H1 (cell line): ENCODE results near the gene FBXO41. TPM values are rescaled to one million over a fixed set of nuclear protein-coding genes. Genes with fewer than 3 reads are reported as not detected.

Experiments used
- CTCF ChIA-PET: fragments of 300-600 bp; sonication (Branson Sonifier 250); formaldehyde crosslinking; loops from one replicate; lab custom pipeline; 2021; ENCODE audit not compliant: partially characterized antibody; lab: Charles Lee
- POLR2A ChIA-PET: fragments of 300-600 bp; sonication (Branson Sonifier 250); formaldehyde crosslinking; loops from one replicate; lab custom pipeline; 2021; ENCODE audit warnings: inconsistent platforms; ENCODE audit not compliant: partially characterized antibody; lab: Charles Lee
- DNase-seq, 2 experiments: peaks; one replicate each; pipeline versions ENCODE4 v3.0.0 to v3.0.0-alpha.2; 2010 to 2022; ENCODE audit warnings: low spot score in 2 of 2, low read depth in 1 of 2, mixed read lengths in 1 of 2
- FAIRE-seq: peaks from 2 replicates; lab custom pipeline; 2011; peaks lifted over from hg19 to GRCh38; lab: Jason Lieb, UNC
- H2AFZ ChIP-seq: 2 replicates; pipeline ENCODE4 v1.8.1; 2012; ENCODE audit warnings: low read length, inconsistent platforms
- H2AK5ac ChIP-seq: 2 replicates; pipeline ENCODE4 v1.6.1; 2013; ENCODE audit warnings: low read depth, low read length
- H2BK120ac ChIP-seq: replicated peaks from 2 replicates; pipeline ENCODE3; 2013; ENCODE audit warnings: low read depth, low read length, inconsistent platforms
- H2BK12ac ChIP-seq: 2 replicates; pipeline ENCODE4 v1.6.1; 2013; ENCODE audit warnings: low read depth, low read length
- H2BK15ac ChIP-seq: 2 replicates; pipeline ENCODE4 v1.6.1; 2013; ENCODE audit warnings: low read length
- H2BK20ac ChIP-seq: 2 replicates; pipeline ENCODE4 v1.6.1; 2013; ENCODE audit warnings: low read length
- H2BK5ac ChIP-seq: 2 replicates; pipeline ENCODE4 v1.6.1; 2013; ENCODE audit warnings: low read depth, low read length
- H3K14ac ChIP-seq: 2 replicates; pipeline ENCODE4 v1.6.1; 2013; ENCODE audit warnings: inconsistent platforms; ENCODE audit not compliant: insufficient read length
- H3K18ac ChIP-seq: 2 replicates; pipeline ENCODE4 v1.6.1; 2013; ENCODE audit warnings: low read length; ENCODE audit errors: extremely low read depth
- H3K23ac ChIP-seq: 2 replicates; pipeline ENCODE4 v1.6.1; 2013; ENCODE audit warnings: inconsistent platforms; ENCODE audit not compliant: insufficient read length
- H3K23me2 ChIP-seq: 2 replicates; pipeline ENCODE4 v1.6.1; 2013; ENCODE audit warnings: low read depth, low read length
- H3K27ac ChIP-seq: 2 replicates; pipeline ENCODE4 v1.6.1; 2011; ENCODE audit warnings: low read depth, low read length, inconsistent platforms
- H3K27me3 ChIP-seq, 4 experiments: replicated peaks in 1 of 4; 1 replicate in 1 of 4; 2 replicates in 3 of 4; pipeline versions ENCODE4 v1.6.1 to v1.8.1; 2011 to 2013; ENCODE audit warnings: low read length in 3 of 4, mild to moderate bottlenecking in 3 of 4, inconsistent platforms in 2 of 4, mixed read lengths in 2 of 4, moderate library complexity in 1 of 4; ENCODE audit not compliant: control insufficient read depth in 3 of 4, insufficient read depth in 3 of 4; ENCODE audit errors: extremely low read depth in 1 of 4
- H3K36me3 ChIP-seq, 4 experiments: 2 replicates each; pipeline versions ENCODE4 v1.6.1 to v1.8.1; 2011 to 2013; ENCODE audit warnings: mild to moderate bottlenecking in 4 of 4, low read length in 3 of 4, moderate library complexity in 2 of 4, control low read depth in 1 of 4, inconsistent platforms in 1 of 4; ENCODE audit not compliant: insufficient read depth in 4 of 4, control insufficient read depth in 2 of 4
- H3K4ac ChIP-seq: replicated peaks from 2 replicates; pipeline ENCODE3; 2013; ENCODE audit warnings: low read length, low read depth, mixed read lengths, inconsistent platforms; ENCODE audit not compliant: insufficient read length
- H3K4me1 ChIP-seq, 4 experiments: replicated peaks in 1 of 4; 1 replicate in 1 of 4; 2 replicates in 3 of 4; pipeline versions ENCODE4 v1.6.1 to v1.8.1; 2011 to 2013; ENCODE audit warnings: low read length in 3 of 4, inconsistent platforms in 2 of 4, mixed read lengths in 1 of 4; ENCODE audit not compliant: insufficient read depth in 4 of 4, control insufficient read depth in 3 of 4
- H3K4me2 ChIP-seq, 2 experiments: 2 replicates each; pipeline versions ENCODE4 v1.6.1 to v1.8.1; 2011 to 2013; ENCODE audit warnings: low read depth in 2 of 2, low read length in 2 of 2, control low read depth in 1 of 2, inconsistent platforms in 1 of 2, mild to moderate bottlenecking in 1 of 2; ENCODE audit not compliant: insufficient read depth in 1 of 2
- H3K4me3 ChIP-seq, 4 experiments: fragments of 200-600, 300-600 bp in 1 of 4; sonication (generic), shearing (Covaris generic), sonication (Bioruptor Twin) in 1 of 4; 2 replicates each; pipeline versions ENCODE4 v1.5.1 to v1.8.1; 2011 to 2016; ENCODE audit warnings: low read length in 4 of 4, low read depth in 3 of 4, control low read depth in 2 of 4, inconsistent platforms in 2 of 4, mild to moderate bottlenecking in 2 of 4, mixed read lengths in 1 of 4, moderate library complexity in 1 of 4; ENCODE audit not compliant: insufficient read depth in 2 of 4; ENCODE audit errors: extremely low read depth in 1 of 4
- H3K56ac ChIP-seq: replicated peaks from 2 replicates; pipeline ENCODE3; 2013; ENCODE audit warnings: low read depth, mild to moderate bottlenecking, mixed read lengths, low read length, inconsistent platforms; ENCODE audit not compliant: insufficient read length
- H3K79me1 ChIP-seq: 2 replicates; pipeline ENCODE4 v1.6.1; 2013; ENCODE audit warnings: low read depth, low read length, control low read depth
- H3K79me2 ChIP-seq, 2 experiments: 2 replicates each; pipeline versions ENCODE4 v1.6.1 to v1.8.1; 2012 to 2013; ENCODE audit warnings: low read length in 2 of 2, mild to moderate bottlenecking in 2 of 2, inconsistent platforms in 1 of 2; ENCODE audit not compliant: insufficient read depth in 2 of 2, control insufficient read depth in 1 of 2
- H3K9ac ChIP-seq, 4 experiments: replicated peaks in 1 of 4; 1 replicate in 1 of 4; 2 replicates in 3 of 4; pipeline versions ENCODE4 v1.6.1 to v1.8.1; 2011 to 2013; ENCODE audit warnings: low read depth in 3 of 4, low read length in 3 of 4, control low read depth in 2 of 4, mild to moderate bottlenecking in 2 of 4, moderate library complexity in 2 of 4, inconsistent platforms in 1 of 4; ENCODE audit errors: extremely low read depth in 1 of 4
- H3K9me3 ChIP-seq, 2 experiments: 2 replicates each; pipeline versions ENCODE4 v1.6.1 to v1.8.1; 2012 to 2013; ENCODE audit warnings: mild to moderate bottlenecking in 2 of 2, moderate library complexity in 2 of 2, control low read depth in 1 of 2, inconsistent platforms in 1 of 2, low read depth in 1 of 2, low read length in 1 of 2, mixed read lengths in 1 of 2; ENCODE audit not compliant: insufficient read depth in 2 of 2
- H4K20me1 ChIP-seq, 2 experiments: replicated peaks in 1 of 2; 2 replicates each; pipeline versions ENCODE3 to v1.8.1; 2011 to 2013; ENCODE audit warnings: inconsistent platforms in 2 of 2, low read length in 2 of 2, mild to moderate bottlenecking in 1 of 2; ENCODE audit not compliant: insufficient read depth in 2 of 2, control insufficient read depth in 1 of 2
- H4K5ac ChIP-seq: 2 replicates; pipeline ENCODE4 v1.6.1; 2013; ENCODE audit warnings: low read length, low read depth, mixed read lengths, inconsistent platforms; ENCODE audit not compliant: insufficient read length
- H4K8ac ChIP-seq: 2 replicates; pipeline ENCODE4 v1.8.0; 2013; ENCODE audit warnings: mild to moderate bottlenecking, moderate library complexity, low read length, inconsistent platforms; ENCODE audit not compliant: insufficient read depth; ENCODE audit errors: extremely low read depth
- H4K91ac ChIP-seq: replicated peaks from 2 replicates; pipeline ENCODE3; 2013; ENCODE audit warnings: low read length, mixed read lengths, inconsistent platforms; ENCODE audit not compliant: insufficient read length
- BRCA1 ChIP-seq: IDR thresholded peaks from 2 replicates; pipeline ENCODE4 v1.6.1; 2012; ENCODE audit warnings: low read depth, low read length, improper control_type of control experiment
- E2F6 ChIP-seq: IDR thresholded peaks from 2 replicates; pipeline ENCODE4 v1.6.1; 2012; ENCODE audit warnings: inconsistent platforms
- GABPA ChIP-seq: IDR thresholded peaks from 2 replicates; pipeline ENCODE4 v1.6.1; 2011; ENCODE audit warnings: mild to moderate bottlenecking, low read length, moderate library complexity, borderline replicate concordance; ENCODE audit not compliant: insufficient read depth
- GTF2F1 ChIP-seq: IDR thresholded peaks from 2 replicates; pipeline ENCODE4 v1.6.1; 2012; ENCODE audit warnings: low read depth, low read length, improper control_type of control experiment, borderline replicate concordance
- JUN ChIP-seq: IDR thresholded peaks from 2 replicates; pipeline ENCODE4 v1.6.1; 2011; ENCODE audit warnings: low read depth, mild to moderate bottlenecking, improper control_type of control experiment, low read length
- KDM1A ChIP-seq: fragments of 200-600, 300-600 bp; sonication (generic); IDR thresholded peaks from 2 replicates; pipeline ENCODE4 v1.7.1; 2016; ENCODE audit warnings: mild to moderate bottlenecking, low read length, borderline replicate concordance
- MAFK ChIP-seq: IDR thresholded peaks from 2 replicates; pipeline ENCODE4 v1.6.1; 2012; ENCODE audit warnings: low read depth, mild to moderate bottlenecking, improper control_type of control experiment, low read length
- PHF8 ChIP-seq: fragments of 200-600 bp; sonication (generic); conservative IDR thresholded peaks from 2 replicates; pipeline ENCODE4 v1.7.1; 2012; ENCODE audit warnings: low read depth, mild to moderate bottlenecking, inconsistent platforms, low read length, moderate library complexity
- RBBP5 ChIP-seq: IDR thresholded peaks from 2 replicates; pipeline ENCODE4 v1.7.1; 2012; ENCODE audit warnings: low read depth, mild to moderate bottlenecking, inconsistent platforms, low read length, moderate library complexity, borderline replicate concordance
- RXRA ChIP-seq: IDR thresholded peaks from 2 replicates; pipeline ENCODE4 v1.6.1; 2011; ENCODE audit warnings: low read depth, mild to moderate bottlenecking, low read length, moderate library complexity; ENCODE audit not compliant: insufficient read depth
- ZNF274 ChIP-seq: IDR thresholded peaks from 2 replicates; pipeline ENCODE4 v1.7.0; 2012; ENCODE audit warnings: low read length, borderline replicate concordance; ENCODE audit errors: extremely low read depth
- WGBS, 2 experiments: shearing (Covaris generic) in 1 of 2; methylation state at CpG; one replicate each; pipeline versions ENCODE4 v1.1.6 to v1.1.7; 2013 to 2015; ENCODE audit warnings: low lambda C conversion rate in 2 of 2, mixed read lengths in 2 of 2, inconsistent platforms in 1 of 2, low coverage in 1 of 2, missing lambda C conversion rate in 1 of 2; ENCODE audit not compliant: insufficient replicate concordance in 2 of 2, insufficient coverage in 1 of 2, insufficient read length in 1 of 2; ENCODE audit errors: extremely low coverage in 1 of 2, missing lambda C conversion rate in 1 of 2; 5-methylcytosine and 5-hydroxymethylcytosine counted together
- polyA plus RNA-seq, 7 experiments: library from polyadenylated mRNA; depleted of rRNA in 3 of 7; stranded (reverse) in 5 of 7; unstranded in 2 of 7; fragments of >200 nt in 5 of 7; fragments of 200-250 nt in 2 of 7; gene quantifications; 1 replicate in 5 of 7; 2 replicates in 1 of 7; 4 replicates in 1 of 7; pipeline versions ENCODE4 v1.2.1 to v1.2.3, GENCODE V29; 2011 to 2013; ENCODE audit warnings: missing spikeins in 2 of 7, mixed read lengths in 2 of 7
- total RNA-seq: library from RNA; stranded (reverse); fragmentation: NEBNext Ultra II Directional; extraction: Animal tissue kit (Norgen Biotek cat#: 25700); gene quantifications from 2 replicates; pipeline ENCODE4 v1.2.1, GENCODE V29; 2021
- TF ChIP-seq, protein P1 (sequence below): IDR thresholded peaks from 2 replicates; pipeline ENCODE4 v1.6.1; 2011; ENCODE audit warnings: low read depth, mild to moderate bottlenecking, low read length; ENCODE audit not compliant: insufficient read depth

Gene FBXO41
- total and polyA plus RNA-seq, 2 of the 8 experiments (the other 6 are each of a cell fraction or from before 2014, with no cell fraction given): 11.2 to 14.3 TPM

- POLR2A ChIA-PET: interaction anchor here (0.9 to 11.5 kb wide), 4 partner anchors 8 to 62 kb away, joined by 3 to 113 read pairs (median 9); partner anchors contain the start of genes CCT7 and PRADC1
- no peak overlapping the region for H4K91ac ChIP-seq
- H2BK20ac ChIP-seq: no peak overlapping the region
- no peak overlapping the region for H3K4ac ChIP-seq
- no peak overlapping the region for H2BK5ac ChIP-seq
- H2BK12ac ChIP-seq: no peak overlapping the region
- peak overlapping the region; percentile 81 to 91 (median 86); a peak in 7 of 8 replicates for H3K4me3 ChIP-seq
- H3K56ac ChIP-seq: no peak overlapping the region
- peaks cover 3 to 4% of the 10 kb centered on the region in 2 experiments for H4K20me1 ChIP-seq
- H3K4me2 ChIP-seq: peak overlapping the region; percentile 73 to 78; a peak in 3 of 4 replicates
- H3K27me3 ChIP-seq: peaks cover 0 to 3% (median 0%) of the 10 kb centered on the region in 4 experiments; a peak in 1 of 7 replicates
- no peak overlapping the region for H3K14ac ChIP-seq
- H3K9me3 ChIP-seq: no peaks in the 10 kb centered on the region
- DNase-seq (no peak), FAIRE-seq (no peak)
- H3K18ac ChIP-seq: no peak overlapping the region
- H4K8ac ChIP-seq: no peak overlapping the region
- H3K9ac ChIP-seq: no peak overlapping the region
- H3K23me2 ChIP-seq: peaks cover 3% of the 10 kb centered on the region; the same call in 1 of the 2 replicates
- no peak overlapping the region for H2BK120ac ChIP-seq
- H3K79me2 ChIP-seq: peaks cover 5 to 38% of the 10 kb centered on the region in 2 experiments
- peaks cover 15% of the 10 kb centered on the region for H3K79me1 ChIP-seq
- no peak overlapping the region for H2AFZ ChIP-seq
- H3K27ac ChIP-seq: no peak overlapping the region
- peaks cover 2 to 3% (median 3%) of the 10 kb centered on the region in 4 experiments; a peak in 4 of 7 replicates for H3K4me1 ChIP-seq
- no peak overlapping the region for H3K23ac ChIP-seq
- CTCF ChIA-PET: interaction anchor here (0.7 to 2.4 kb wide), 2 partner anchors 35 to 38 kb away, joined by 3 to 8 read pairs; no protein-coding TSS in a partner anchor
- peaks cover 0 to 2% (median 0%) of the 10 kb centered on the region in 4 experiments; a peak in 1 of 8 replicates for H3K36me3 ChIP-seq
- H2BK15ac ChIP-seq: no peak overlapping the region
- 80% methylated on average over 4 of the region's 4 CpGs; no CpG with 5 or more reads in 1 of the 2 experiments for WGBS, 2 experiments
- H4K5ac ChIP-seq: no peak overlapping the region
- H2AK5ac ChIP-seq: no peak overlapping the region
- no peak for TF ChIP-seq KDM1A
- TF ChIP-seq E2F6: no peak
- no peak for TF ChIP-seq RXRA
- no peak for TF ChIP-seq ZNF274
- no peak for TF ChIP-seq RBBP5
- no peak for TF ChIP-seq GTF2F1
- TF ChIP-seq JUN: no peak
- TF ChIP-seq, protein P1, sequence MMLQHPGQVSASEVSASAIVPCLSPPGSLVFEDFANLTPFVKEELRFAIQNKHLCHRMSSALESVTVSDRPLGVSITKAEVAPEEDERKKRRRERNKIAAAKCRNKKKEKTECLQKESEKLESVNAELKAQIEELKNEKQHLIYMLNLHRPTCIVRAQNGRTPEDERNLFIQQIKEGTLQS: no peak
- no peak for TF ChIP-seq PHF8
- no peak for TF ChIP-seq GABPA
- TF ChIP-seq BRCA1: no peak
- no peak for TF ChIP-seq MAFK
Observed at GRCh38 chr2:73215254-73215653, 69.0 kb downstream of the FBXO41 start.
